H1 (cell line): ENCODE results near the gene PDE4D. TPM values are rescaled to one million over a fixed set of nuclear protein-coding genes. Genes with fewer than 3 reads are reported as not detected.

Source experiments
- CTCF ChIA-PET: fragments of 300-600 bp; sonication (Branson Sonifier 250); formaldehyde crosslinking; loops from one replicate; lab custom pipeline; 2021; ENCODE audit not compliant: partially characterized antibody; lab: Charles Lee
- POLR2A ChIA-PET: fragments of 300-600 bp; sonication (Branson Sonifier 250); formaldehyde crosslinking; loops from one replicate; lab custom pipeline; 2021; ENCODE audit warnings: inconsistent platforms; ENCODE audit not compliant: partially characterized antibody; lab: Charles Lee
- DNase-seq, 2 experiments: peaks; one replicate each; pipeline versions ENCODE4 v3.0.0 to v3.0.0-alpha.2; 2010 to 2022; ENCODE audit warnings: low spot score in 2 of 2, low read depth in 1 of 2, mixed read lengths in 1 of 2
- FAIRE-seq: peaks from 2 replicates; lab custom pipeline; 2011; peaks lifted over from hg19 to GRCh38; lab: Jason Lieb, UNC
- H2AFZ ChIP-seq: 2 replicates; pipeline ENCODE4 v1.8.1; 2012; ENCODE audit warnings: low read length, inconsistent platforms
- H2AK5ac ChIP-seq: 2 replicates; pipeline ENCODE4 v1.6.1; 2013; ENCODE audit warnings: low read depth, low read length
- H2BK120ac ChIP-seq: replicated peaks from 2 replicates; pipeline ENCODE3; 2013; ENCODE audit warnings: low read depth, low read length, inconsistent platforms
- H2BK12ac ChIP-seq: 2 replicates; pipeline ENCODE4 v1.6.1; 2013; ENCODE audit warnings: low read depth, low read length
- H2BK15ac ChIP-seq: 2 replicates; pipeline ENCODE4 v1.6.1; 2013; ENCODE audit warnings: low read length
- H2BK20ac ChIP-seq: 2 replicates; pipeline ENCODE4 v1.6.1; 2013; ENCODE audit warnings: low read length
- H2BK5ac ChIP-seq: 2 replicates; pipeline ENCODE4 v1.6.1; 2013; ENCODE audit warnings: low read depth, low read length
- H3K14ac ChIP-seq: 2 replicates; pipeline ENCODE4 v1.6.1; 2013; ENCODE audit warnings: inconsistent platforms; ENCODE audit not compliant: insufficient read length
- H3K18ac ChIP-seq: 2 replicates; pipeline ENCODE4 v1.6.1; 2013; ENCODE audit warnings: low read length; ENCODE audit errors: extremely low read depth
- H3K23ac ChIP-seq: 2 replicates; pipeline ENCODE4 v1.6.1; 2013; ENCODE audit warnings: inconsistent platforms; ENCODE audit not compliant: insufficient read length
- H3K23me2 ChIP-seq: 2 replicates; pipeline ENCODE4 v1.6.1; 2013; ENCODE audit warnings: low read depth, low read length
- H3K27ac ChIP-seq: 2 replicates; pipeline ENCODE4 v1.6.1; 2011; ENCODE audit warnings: low read depth, low read length, inconsistent platforms
- H3K27me3 ChIP-seq, 4 experiments: replicated peaks in 1 of 4; 1 replicate in 1 of 4; 2 replicates in 3 of 4; pipeline versions ENCODE4 v1.6.1 to v1.8.1; 2011 to 2013; ENCODE audit warnings: low read length in 3 of 4, mild to moderate bottlenecking in 3 of 4, inconsistent platforms in 2 of 4, mixed read lengths in 2 of 4, moderate library complexity in 1 of 4; ENCODE audit not compliant: control insufficient read depth in 3 of 4, insufficient read depth in 3 of 4; ENCODE audit errors: extremely low read depth in 1 of 4
- H3K36me3 ChIP-seq, 4 experiments: 2 replicates each; pipeline versions ENCODE4 v1.6.1 to v1.8.1; 2011 to 2013; ENCODE audit warnings: mild to moderate bottlenecking in 4 of 4, low read length in 3 of 4, moderate library complexity in 2 of 4, control low read depth in 1 of 4, inconsistent platforms in 1 of 4; ENCODE audit not compliant: insufficient read depth in 4 of 4, control insufficient read depth in 2 of 4
- H3K4ac ChIP-seq: replicated peaks from 2 replicates; pipeline ENCODE3; 2013; ENCODE audit warnings: low read length, low read depth, mixed read lengths, inconsistent platforms; ENCODE audit not compliant: insufficient read length
- H3K4me1 ChIP-seq, 4 experiments: replicated peaks in 1 of 4; 1 replicate in 1 of 4; 2 replicates in 3 of 4; pipeline versions ENCODE4 v1.6.1 to v1.8.1; 2011 to 2013; ENCODE audit warnings: low read length in 3 of 4, inconsistent platforms in 2 of 4, mixed read lengths in 1 of 4; ENCODE audit not compliant: insufficient read depth in 4 of 4, control insufficient read depth in 3 of 4
- H3K4me2 ChIP-seq, 2 experiments: 2 replicates each; pipeline versions ENCODE4 v1.6.1 to v1.8.1; 2011 to 2013; ENCODE audit warnings: low read depth in 2 of 2, low read length in 2 of 2, control low read depth in 1 of 2, inconsistent platforms in 1 of 2, mild to moderate bottlenecking in 1 of 2; ENCODE audit not compliant: insufficient read depth in 1 of 2
- H3K4me3 ChIP-seq, 4 experiments: fragments of 200-600, 300-600 bp in 1 of 4; sonication (generic), shearing (Covaris generic), sonication (Bioruptor Twin) in 1 of 4; 2 replicates each; pipeline versions ENCODE4 v1.5.1 to v1.8.1; 2011 to 2016; ENCODE audit warnings: low read length in 4 of 4, low read depth in 3 of 4, control low read depth in 2 of 4, inconsistent platforms in 2 of 4, mild to moderate bottlenecking in 2 of 4, mixed read lengths in 1 of 4, moderate library complexity in 1 of 4; ENCODE audit not compliant: insufficient read depth in 2 of 4; ENCODE audit errors: extremely low read depth in 1 of 4
- H3K56ac ChIP-seq: replicated peaks from 2 replicates; pipeline ENCODE3; 2013; ENCODE audit warnings: low read depth, mild to moderate bottlenecking, mixed read lengths, low read length, inconsistent platforms; ENCODE audit not compliant: insufficient read length
- H3K79me1 ChIP-seq: 2 replicates; pipeline ENCODE4 v1.6.1; 2013; ENCODE audit warnings: low read depth, low read length, control low read depth
- H3K79me2 ChIP-seq, 2 experiments: 2 replicates each; pipeline versions ENCODE4 v1.6.1 to v1.8.1; 2012 to 2013; ENCODE audit warnings: low read length in 2 of 2, mild to moderate bottlenecking in 2 of 2, inconsistent platforms in 1 of 2; ENCODE audit not compliant: insufficient read depth in 2 of 2, control insufficient read depth in 1 of 2
- H3K9ac ChIP-seq, 4 experiments: replicated peaks in 1 of 4; 1 replicate in 1 of 4; 2 replicates in 3 of 4; pipeline versions ENCODE4 v1.6.1 to v1.8.1; 2011 to 2013; ENCODE audit warnings: low read depth in 3 of 4, low read length in 3 of 4, control low read depth in 2 of 4, mild to moderate bottlenecking in 2 of 4, moderate library complexity in 2 of 4, inconsistent platforms in 1 of 4; ENCODE audit errors: extremely low read depth in 1 of 4
- H3K9me3 ChIP-seq, 2 experiments: 2 replicates each; pipeline versions ENCODE4 v1.6.1 to v1.8.1; 2012 to 2013; ENCODE audit warnings: mild to moderate bottlenecking in 2 of 2, moderate library complexity in 2 of 2, control low read depth in 1 of 2, inconsistent platforms in 1 of 2, low read depth in 1 of 2, low read length in 1 of 2, mixed read lengths in 1 of 2; ENCODE audit not compliant: insufficient read depth in 2 of 2
- H4K20me1 ChIP-seq, 2 experiments: replicated peaks in 1 of 2; 2 replicates each; pipeline versions ENCODE3 to v1.8.1; 2011 to 2013; ENCODE audit warnings: inconsistent platforms in 2 of 2, low read length in 2 of 2, mild to moderate bottlenecking in 1 of 2; ENCODE audit not compliant: insufficient read depth in 2 of 2, control insufficient read depth in 1 of 2
- H4K5ac ChIP-seq: 2 replicates; pipeline ENCODE4 v1.6.1; 2013; ENCODE audit warnings: low read length, low read depth, mixed read lengths, inconsistent platforms; ENCODE audit not compliant: insufficient read length
- H4K8ac ChIP-seq: 2 replicates; pipeline ENCODE4 v1.8.0; 2013; ENCODE audit warnings: mild to moderate bottlenecking, moderate library complexity, low read length, inconsistent platforms; ENCODE audit not compliant: insufficient read depth; ENCODE audit errors: extremely low read depth
- H4K91ac ChIP-seq: replicated peaks from 2 replicates; pipeline ENCODE3; 2013; ENCODE audit warnings: low read length, mixed read lengths, inconsistent platforms; ENCODE audit not compliant: insufficient read length
- CREB1 ChIP-seq: IDR thresholded peaks from 2 replicates; pipeline ENCODE4 v1.6.1; 2012; ENCODE audit warnings: inconsistent platforms
- EZH2 ChIP-seq: fragments of 200-600 bp; sonication (generic); IDR thresholded peaks from 2 replicates; pipeline ENCODE4 v1.7.1; 2012; ENCODE audit warnings: low read depth, mild to moderate bottlenecking, moderate library complexity, low read length, inconsistent platforms; ENCODE audit not compliant: severe bottlenecking
- HDAC6 ChIP-seq: IDR thresholded peaks from one replicate; pipeline ENCODE4 v1.7.1; 2012; ENCODE audit warnings: low read depth, mild to moderate bottlenecking, inconsistent platforms, low read length, moderate library complexity
- KDM1A ChIP-seq: fragments of 200-600, 300-600 bp; sonication (generic); IDR thresholded peaks from 2 replicates; pipeline ENCODE4 v1.7.1; 2016; ENCODE audit warnings: mild to moderate bottlenecking, low read length, borderline replicate concordance
- MAFK ChIP-seq: IDR thresholded peaks from 2 replicates; pipeline ENCODE4 v1.6.1; 2012; ENCODE audit warnings: low read depth, mild to moderate bottlenecking, improper control_type of control experiment, low read length
- POLR2AphosphoS5 ChIP-seq: IDR thresholded peaks from 2 replicates; pipeline ENCODE4 v1.6.1; 2011; ENCODE audit warnings: low read depth, low read length
- POU5F1 ChIP-seq: IDR thresholded peaks from 2 replicates; pipeline ENCODE4 v1.6.1; 2011; ENCODE audit warnings: low read depth, mild to moderate bottlenecking, low read length, moderate library complexity
- SIRT6 ChIP-seq: IDR thresholded peaks from one replicate; pipeline ENCODE4 v1.7.1; 2012; ENCODE audit warnings: low read length, inconsistent platforms
- SIX5 ChIP-seq: IDR thresholded peaks from 2 replicates; pipeline ENCODE4 v1.6.1; 2011; ENCODE audit warnings: mild to moderate bottlenecking, low read depth, low read length
- SP1 ChIP-seq: IDR thresholded peaks from 2 replicates; pipeline ENCODE4 v1.6.1; 2011; ENCODE audit warnings: low read depth, low read length
- WGBS, 2 experiments: shearing (Covaris generic) in 1 of 2; methylation state at CpG; one replicate each; pipeline versions ENCODE4 v1.1.6 to v1.1.7; 2013 to 2015; ENCODE audit warnings: low lambda C conversion rate in 2 of 2, mixed read lengths in 2 of 2, inconsistent platforms in 1 of 2, low coverage in 1 of 2, missing lambda C conversion rate in 1 of 2; ENCODE audit not compliant: insufficient replicate concordance in 2 of 2, insufficient coverage in 1 of 2, insufficient read length in 1 of 2; ENCODE audit errors: extremely low coverage in 1 of 2, missing lambda C conversion rate in 1 of 2; 5-methylcytosine and 5-hydroxymethylcytosine counted together
- polyA plus RNA-seq, 7 experiments: library from polyadenylated mRNA; depleted of rRNA in 3 of 7; stranded (reverse) in 5 of 7; unstranded in 2 of 7; fragments of >200 nt in 5 of 7; fragments of 200-250 nt in 2 of 7; gene quantifications; 1 replicate in 5 of 7; 2 replicates in 1 of 7; 4 replicates in 1 of 7; pipeline versions ENCODE4 v1.2.1 to v1.2.3, GENCODE V29; 2011 to 2013; ENCODE audit warnings: missing spikeins in 2 of 7, mixed read lengths in 2 of 7
- total RNA-seq: library from RNA; stranded (reverse); fragmentation: NEBNext Ultra II Directional; extraction: Animal tissue kit (Norgen Biotek cat#: 25700); gene quantifications from 2 replicates; pipeline ENCODE4 v1.2.1, GENCODE V29; 2021
- TF ChIP-seq, protein P1 (sequence below): IDR thresholded peaks from 2 replicates; pipeline ENCODE4 v1.6.1; 2012; ENCODE audit warnings: low read length, inconsistent platforms
- TF ChIP-seq, protein P2 (sequence below): IDR thresholded peaks from 2 replicates; pipeline ENCODE4 v1.6.1; 2012; ENCODE audit warnings: inconsistent platforms
- TF ChIP-seq, protein P3 (sequence below): IDR thresholded peaks from 2 replicates; pipeline ENCODE4 v1.6.1; 2012; ENCODE audit warnings: inconsistent platforms

Gene PDE4D
- total and polyA plus RNA-seq, 2 of the 8 experiments (the other 6 are each of a cell fraction or from before 2014, with no cell fraction given), result 2.3 to 3.7 TPM

DNA sequence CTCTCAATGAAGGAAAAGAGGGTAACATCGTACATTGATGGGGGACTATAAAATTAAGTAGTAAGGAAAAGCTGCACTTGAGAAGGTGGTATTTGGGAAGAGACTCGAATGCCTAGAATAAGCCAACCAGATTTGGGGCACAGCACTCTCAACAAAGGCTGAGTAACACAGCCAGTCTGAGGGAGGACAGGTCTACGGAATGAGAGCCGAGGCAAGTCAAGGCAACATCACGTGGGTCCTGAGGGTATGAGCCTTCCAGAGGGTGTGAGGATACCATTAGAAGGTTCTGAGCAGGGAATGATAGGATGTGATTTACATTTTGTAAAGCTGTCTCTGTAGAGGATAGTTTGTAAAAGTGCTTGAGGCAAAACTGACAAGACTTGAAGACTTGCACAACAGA, 876.6 kb downstream of the PDE4D start:
- Histone ChIP-seq H2BK120ac (no peak overlapping the region), H2BK5ac (no peak overlapping the region), H3K36me3 (no peaks in the 10 kb centered on the region), H2BK12ac (no peak overlapping the region), H4K91ac (no peak overlapping the region), H3K23me2 (no peaks in the 10 kb centered on the region), H3K9ac (no peak overlapping the region), H3K4me3 (no peak overlapping the region), H3K79me2 (no peaks in the 10 kb centered on the region), H4K8ac (no peak overlapping the region), H3K4ac (no peak overlapping the region), H3K4me1 (peaks cover 0 to 2% (median under 1%) of the 10 kb centered on the region in 4 experiments; a peak in 1 of 7 replicates), H3K4me2 (no peak overlapping the region), H3K79me1 (no peaks in the 10 kb centered on the region), H3K9me3 (no peaks in the 10 kb centered on the region), H2BK15ac (no peak overlapping the region), H3K18ac (no peak overlapping the region), H2BK20ac (no peak overlapping the region), H4K20me1 (no peaks in the 10 kb centered on the region), H3K27ac (no peak overlapping the region), H3K14ac (no peak overlapping the region), H2AK5ac (no peak overlapping the region; the same call in 1 of the 2 replicates), H2AFZ (no peak overlapping the region), H3K56ac (no peak overlapping the region), H3K23ac (no peak overlapping the region), H4K5ac (no peak overlapping the region), H3K27me3 (no peaks in the 10 kb centered on the region)
- 91% methylated on average over 5 of the region's 5 CpGs; no CpG with 5 or more reads in 1 of the 2 experiments for WGBS, 2 experiments
- ChIA-PET CTCF (interaction anchor here (0.6 to 0.9 kb wide), 2 partner anchors 39 to 151 kb away, joined by 3 to 4 read pairs; no protein-coding TSS in a partner anchor), POLR2A (no interaction called here)
- no peak for DNase-seq
- no peak for FAIRE-seq
- TF ChIP-seq POU5F1 (no peak), SP1 (no peak), CREB1 (no peak), SIRT6 (no peak), POLR2AphosphoS5 (no peak), HDAC6 (no peak), MAFK (no peak), KDM1A (no peak), EZH2 (no peak), SIX5 (no peak)
- TF ChIP-seq, protein P1, sequence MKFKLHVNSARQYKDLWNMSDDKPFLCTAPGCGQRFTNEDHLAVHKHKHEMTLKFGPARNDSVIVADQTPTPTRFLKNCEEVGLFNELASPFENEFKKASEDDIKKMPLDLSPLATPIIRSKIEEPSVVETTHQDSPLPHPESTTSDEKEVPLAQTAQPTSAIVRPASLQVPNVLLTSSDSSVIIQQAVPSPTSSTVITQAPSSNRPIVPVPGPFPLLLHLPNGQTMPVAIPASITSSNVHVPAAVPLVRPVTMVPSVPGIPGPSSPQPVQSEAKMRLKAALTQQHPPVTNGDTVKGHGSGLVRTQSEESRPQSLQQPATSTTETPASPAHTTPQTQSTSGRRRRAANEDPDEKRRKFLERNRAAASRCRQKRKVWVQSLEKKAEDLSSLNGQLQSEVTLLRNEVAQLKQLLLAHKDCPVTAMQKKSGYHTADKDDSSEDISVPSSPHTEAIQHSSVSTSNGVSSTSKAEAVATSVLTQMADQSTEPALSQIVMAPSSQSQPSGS, result no peak
- TF ChIP-seq, protein P2, sequence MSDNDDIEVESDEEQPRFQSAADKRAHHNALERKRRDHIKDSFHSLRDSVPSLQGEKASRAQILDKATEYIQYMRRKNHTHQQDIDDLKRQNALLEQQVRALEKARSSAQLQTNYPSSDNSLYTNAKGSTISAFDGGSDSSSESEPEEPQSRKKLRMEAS, result no peak
- TF ChIP-seq, protein P3, sequence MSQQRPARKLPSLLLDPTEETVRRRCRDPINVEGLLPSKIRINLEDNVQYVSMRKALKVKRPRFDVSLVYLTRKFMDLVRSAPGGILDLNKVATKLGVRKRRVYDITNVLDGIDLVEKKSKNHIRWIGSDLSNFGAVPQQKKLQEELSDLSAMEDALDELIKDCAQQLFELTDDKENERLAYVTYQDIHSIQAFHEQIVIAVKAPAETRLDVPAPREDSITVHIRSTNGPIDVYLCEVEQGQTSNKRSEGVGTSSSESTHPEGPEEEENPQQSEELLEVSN, result no peak
